HK-2 (cell line): ENCODE data around the gene TOGARAM2.

ENCODE experiments used
- DNase-seq: peaks from one replicate; pipeline ENCODE4 v3.0.0-alpha.2; 2018; ENCODE audit not compliant: unreplicated experiment

The TOGARAM2 gene

DNA sequence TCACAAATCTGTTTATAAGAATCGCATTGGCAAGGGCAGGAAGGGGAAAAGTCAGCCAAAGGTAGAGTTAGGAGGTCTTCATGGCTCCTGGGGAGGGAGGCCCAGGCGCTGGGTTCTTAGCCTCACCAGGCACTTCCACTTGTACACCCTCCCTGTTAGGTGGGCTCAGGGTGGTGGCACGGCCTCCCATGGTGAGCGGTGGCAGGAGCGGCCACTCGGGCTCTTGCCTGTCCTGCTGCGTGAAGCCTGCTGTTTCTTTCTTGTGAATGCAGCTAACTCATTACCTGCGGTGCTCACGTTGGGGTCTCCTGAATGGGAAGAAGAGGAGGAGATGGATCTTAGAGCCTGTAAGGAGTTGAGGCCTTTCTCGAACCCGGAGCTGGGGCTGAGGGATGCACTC, 40.8 kb downstream of the TOGARAM2 start:
- no peak for DNase-seq

DNA sequence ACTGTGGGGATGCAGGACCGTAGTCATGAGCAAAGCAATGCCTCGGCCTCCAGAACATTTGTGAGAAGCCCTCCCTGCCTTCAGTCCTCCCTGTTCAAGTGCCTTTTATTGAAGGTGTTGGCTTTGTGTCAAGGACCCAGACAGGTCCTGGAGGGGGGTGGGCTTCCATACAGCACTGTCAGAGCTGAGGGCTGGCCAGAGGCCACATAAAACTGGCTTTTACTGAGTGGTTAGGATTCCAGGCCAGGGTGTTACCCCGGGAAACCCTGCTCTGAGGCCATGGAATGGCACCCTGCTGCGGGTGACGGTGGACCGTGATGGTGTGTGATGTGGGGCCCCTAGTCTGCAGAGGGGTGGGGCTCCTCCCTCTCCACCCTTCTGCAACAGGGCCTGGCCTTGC, 41.6 kb downstream of the TOGARAM2 start:
- no peak for DNase-seq

DNA sequence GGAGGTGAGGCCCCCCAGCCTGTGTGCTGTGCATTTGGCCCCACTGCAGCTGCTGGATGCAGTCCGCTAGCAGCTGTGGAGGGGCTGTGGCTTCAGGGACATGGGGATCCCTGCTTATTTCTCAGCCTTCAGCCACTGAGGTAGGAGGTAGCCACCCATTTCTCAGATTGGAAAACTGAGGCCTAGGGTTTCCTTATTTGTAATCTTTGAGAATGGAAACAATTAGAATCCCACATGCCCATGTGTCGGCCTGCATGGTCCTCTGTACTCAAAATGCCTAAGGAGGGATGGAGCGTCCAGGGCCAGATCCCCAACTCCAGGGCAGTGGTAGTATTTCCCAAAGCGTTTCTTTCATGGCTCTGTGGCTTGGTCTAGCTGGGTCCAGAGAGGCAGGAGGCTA, 42.1 kb downstream of the TOGARAM2 start:
- DNase-seq = no peak

- no peak for DNase-seq
Observed at GRCh38 chr2:29024882-29025430, 43.9 kb downstream of the TOGARAM2 start.

DNA sequence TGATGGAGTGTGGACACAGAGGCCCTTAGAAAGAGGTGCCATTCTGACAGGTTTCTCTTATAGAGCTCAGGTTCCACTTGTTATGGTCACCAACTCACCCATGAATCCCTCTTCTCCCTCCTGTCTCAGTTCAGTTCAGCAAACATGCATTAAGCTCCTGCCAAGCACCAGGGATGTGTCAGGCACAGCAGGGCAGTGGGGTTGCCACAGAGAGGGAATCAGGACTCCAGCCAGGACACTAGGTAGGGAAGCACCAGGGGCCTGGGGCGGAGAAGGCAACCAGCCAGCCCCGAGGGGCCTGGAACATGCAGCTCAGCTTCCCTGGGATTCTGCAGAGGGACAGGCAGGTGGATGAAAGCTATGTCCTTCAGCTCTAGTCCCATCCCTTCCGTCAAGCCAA, 44.6 kb downstream of the TOGARAM2 start:
- DNase-seq = no peak

- no peak for DNase-seq
Observed at GRCh38 chr2:29031046-29031445, 49.9 kb downstream of the TOGARAM2 start.

DNA sequence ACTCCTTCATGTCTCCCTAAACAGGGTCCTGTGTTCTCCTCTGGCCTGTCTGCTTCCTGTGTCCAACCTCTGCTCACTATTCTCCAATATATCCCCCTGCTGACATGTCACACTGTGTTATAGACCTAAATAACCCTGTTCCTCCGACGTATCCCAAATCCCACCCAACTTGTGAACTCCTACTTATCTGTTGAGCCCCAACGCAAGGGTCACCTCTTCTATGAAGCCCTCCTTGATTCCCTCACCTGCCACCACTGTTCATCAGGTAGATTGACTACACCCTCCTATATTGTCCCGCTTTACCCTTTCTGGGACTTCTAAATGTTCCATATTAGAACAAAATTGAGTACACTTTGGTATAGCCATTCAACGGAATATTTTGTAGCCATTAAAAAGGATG, 51.1 kb downstream of the TOGARAM2 start:
- no peak for DNase-seq

DNA sequence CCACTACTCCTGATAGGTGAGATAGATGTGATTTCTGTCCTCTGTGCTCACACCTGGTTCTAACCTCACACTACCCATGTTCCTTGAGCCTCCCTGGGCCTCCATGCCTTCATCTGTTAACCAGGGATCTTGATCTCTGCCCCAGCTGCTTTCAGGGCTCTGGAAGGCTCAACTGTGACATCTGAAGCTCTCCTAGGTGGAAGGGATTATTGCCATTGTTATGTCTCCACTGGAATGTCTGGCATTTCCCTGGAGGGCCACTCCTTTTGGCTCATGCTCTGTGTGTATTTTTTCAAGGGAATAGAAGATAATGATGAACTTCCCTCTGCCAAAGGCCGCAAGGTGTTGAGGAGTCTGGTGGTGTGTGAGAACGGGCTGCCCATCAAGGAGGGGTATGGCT, 52.1 kb downstream of the TOGARAM2 start:
- no peak for DNase-seq

GRCh38 chr2:29033656-29034055, 52.6 kb downstream of the TOGARAM2 start:
- DNase-seq = no peak

DNA sequence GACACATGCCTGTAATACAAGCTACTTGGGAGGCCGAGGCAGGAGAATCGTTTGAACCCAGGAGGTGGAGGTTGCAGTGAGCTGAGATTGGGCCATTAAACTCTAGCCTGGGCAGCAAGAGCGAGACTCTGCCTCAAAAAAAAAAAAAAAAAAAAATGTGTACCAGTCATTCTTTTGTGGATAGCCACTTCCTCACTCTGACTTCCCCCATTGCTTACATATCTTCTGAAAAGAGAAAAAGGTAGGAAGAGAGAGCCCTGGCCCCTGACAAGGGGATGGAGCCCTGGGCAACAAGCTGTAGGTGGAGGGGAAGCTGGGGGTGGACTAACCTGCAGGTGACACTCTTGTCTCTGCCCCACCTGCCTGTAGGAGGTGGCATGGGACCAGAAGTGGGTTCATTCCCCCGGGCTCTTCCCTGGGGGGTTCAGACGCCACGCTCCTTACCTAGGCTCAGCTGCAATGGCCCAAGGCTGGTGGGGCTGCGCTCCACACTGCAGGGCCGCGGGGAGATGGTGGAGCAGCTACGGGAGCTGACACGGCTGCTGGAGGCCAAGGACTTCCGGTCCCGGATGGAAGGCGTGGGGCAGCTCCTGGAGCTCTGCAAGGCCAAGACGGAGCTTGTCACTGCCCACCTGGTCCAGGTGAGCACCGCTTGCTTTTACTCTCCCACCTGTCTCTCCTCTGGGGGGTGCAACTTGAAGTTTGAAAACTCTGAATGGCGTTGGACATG, 54.1 kb downstream of the TOGARAM2 start:
- DNase-seq = no peak

- DNase-seq = no peak
Observed at GRCh38 chr2:29039718-29040480, 58.8 kb downstream of the TOGARAM2 start.

DNA sequence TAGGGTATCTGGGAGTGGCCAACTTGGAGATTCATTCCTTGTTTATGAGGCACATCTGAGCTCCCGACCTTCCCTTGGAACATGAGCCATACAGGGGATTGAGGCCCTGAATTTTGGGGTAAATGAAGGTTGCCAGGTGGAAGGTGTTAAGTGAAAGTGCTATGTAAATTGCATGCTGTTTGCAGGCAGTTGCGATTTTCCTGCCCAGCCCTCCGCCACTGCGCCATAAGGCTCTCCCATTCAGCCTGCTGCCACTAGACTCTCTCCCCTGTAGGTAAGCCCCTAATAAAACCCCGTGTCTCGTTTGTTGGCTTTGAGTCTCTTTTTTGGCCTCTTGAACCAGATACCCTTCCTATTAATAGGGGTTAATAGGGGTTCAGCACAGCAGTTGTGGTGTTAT, 59.5 kb downstream of the TOGARAM2 start:
- DNase-seq = no peak

- no peak for DNase-seq
Observed at GRCh38 chr2:29041161-29041660, 60.1 kb downstream of the TOGARAM2 start.

DNA sequence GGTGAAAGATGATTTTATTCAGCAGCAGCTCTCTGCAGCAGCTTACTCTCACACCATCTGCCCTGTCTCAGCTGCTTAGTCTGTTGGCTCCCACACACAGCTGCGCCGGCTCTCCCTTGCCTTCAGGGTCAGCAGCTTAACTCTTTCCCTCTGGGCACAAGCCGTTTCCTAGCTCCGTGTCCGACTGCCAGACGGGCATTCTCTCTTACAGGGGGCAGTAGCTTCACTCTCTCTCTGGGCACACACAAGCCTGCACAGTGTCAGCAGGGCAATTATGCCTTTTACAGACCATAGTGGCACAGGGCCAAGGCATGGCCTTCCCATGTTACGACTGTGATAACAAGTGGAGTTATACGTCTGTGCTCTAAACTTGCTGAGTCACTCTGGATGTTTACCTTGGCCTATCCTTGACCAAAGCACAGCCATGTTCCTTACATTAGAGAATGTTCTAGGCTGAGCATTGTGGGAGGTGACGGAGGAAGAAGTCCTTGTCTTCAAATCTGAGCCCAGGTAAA, 61.5 kb downstream of the TOGARAM2 start:
- DNase-seq = no peak

DNA sequence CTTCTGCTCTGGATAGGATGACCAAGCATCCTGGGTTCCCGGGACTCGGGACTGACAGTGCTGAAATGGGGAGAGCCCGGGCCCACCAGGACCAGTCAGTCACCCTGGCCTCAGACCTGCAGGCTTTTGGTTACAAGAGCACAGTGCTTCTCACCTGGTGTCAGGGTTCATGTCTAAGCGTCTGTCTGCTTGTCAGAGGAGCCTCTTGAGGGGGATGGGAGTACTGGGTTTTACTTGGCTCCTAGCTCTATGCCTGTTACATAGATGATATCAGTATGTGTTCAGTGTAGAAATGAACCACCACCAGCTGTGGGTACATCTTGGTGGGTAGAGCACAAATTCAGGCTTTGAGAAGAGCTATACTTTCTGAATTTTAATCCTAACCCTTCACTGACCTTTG, 63.4 kb downstream of the TOGARAM2 start:
- no peak for DNase-seq

- DNase-seq = no peak
Observed at GRCh38 chr2:29046321-29046720, 65.2 kb downstream of the TOGARAM2 start.

DNA sequence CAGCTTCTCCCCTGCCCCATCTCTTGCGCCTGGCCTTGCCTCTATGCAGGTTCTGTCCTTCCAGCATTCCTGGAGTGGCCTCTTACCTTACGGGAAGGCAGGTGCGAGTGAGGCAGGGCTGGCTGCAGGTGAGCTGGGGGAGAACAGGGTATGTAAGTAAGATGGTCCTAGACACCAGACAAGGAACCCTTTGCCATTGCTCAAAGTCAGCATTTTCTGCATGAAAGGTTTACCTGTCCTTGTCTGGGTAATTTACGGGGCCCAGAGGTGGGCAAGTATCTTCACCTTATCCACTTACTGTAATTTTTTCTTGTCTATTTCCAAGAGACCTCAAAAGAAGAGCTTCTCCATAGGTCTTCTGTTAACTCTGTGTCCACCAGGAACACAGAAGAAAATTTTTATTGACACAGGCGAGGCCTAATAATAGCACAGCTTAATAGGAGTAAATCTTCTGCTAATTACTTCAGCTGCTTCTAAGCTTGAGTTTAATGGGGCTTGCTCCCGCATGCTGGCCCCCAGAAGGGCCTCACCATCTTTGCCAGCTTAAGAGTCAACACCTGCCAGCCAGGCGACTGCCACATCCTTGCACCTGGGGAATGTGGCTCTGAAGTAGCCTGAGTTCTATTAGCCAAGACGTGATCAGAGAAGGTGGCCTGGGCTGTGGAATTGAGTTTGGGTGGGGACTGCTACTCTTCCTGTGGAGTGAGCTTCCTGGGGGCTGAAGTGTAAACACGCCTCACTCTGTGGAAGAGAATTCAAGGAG, 66.2 kb downstream of the TOGARAM2 start:
- DNase-seq = no peak

GRCh38 chr2:29050591-29050990, 69.5 kb downstream of the TOGARAM2 start:
- DNase-seq = no peak

- DNase-seq = no peak
Observed at GRCh38 chr2:29051730-29052129, 70.6 kb downstream of the TOGARAM2 start.

DNA sequence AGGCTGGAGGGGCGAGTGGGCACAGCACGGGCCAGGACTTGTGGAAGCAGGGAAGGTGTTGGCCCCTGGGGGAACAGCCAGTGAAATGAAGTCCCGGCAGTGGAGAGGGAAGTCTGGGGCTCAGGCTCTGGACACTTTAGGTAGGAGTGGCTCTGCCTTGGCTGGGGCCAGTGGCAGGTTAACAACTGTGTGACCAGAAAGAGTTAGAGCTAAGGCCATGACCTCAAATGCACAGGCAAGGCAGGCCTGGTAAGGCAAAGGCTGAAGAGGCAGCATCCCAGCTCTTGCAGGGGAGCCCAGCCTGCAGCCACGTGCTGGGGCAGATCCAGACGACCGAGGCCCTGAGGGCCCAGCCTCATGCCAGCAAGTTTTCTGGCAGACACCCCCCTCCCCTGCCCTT, 71.7 kb downstream of the TOGARAM2 start:
- no peak for DNase-seq

DNA sequence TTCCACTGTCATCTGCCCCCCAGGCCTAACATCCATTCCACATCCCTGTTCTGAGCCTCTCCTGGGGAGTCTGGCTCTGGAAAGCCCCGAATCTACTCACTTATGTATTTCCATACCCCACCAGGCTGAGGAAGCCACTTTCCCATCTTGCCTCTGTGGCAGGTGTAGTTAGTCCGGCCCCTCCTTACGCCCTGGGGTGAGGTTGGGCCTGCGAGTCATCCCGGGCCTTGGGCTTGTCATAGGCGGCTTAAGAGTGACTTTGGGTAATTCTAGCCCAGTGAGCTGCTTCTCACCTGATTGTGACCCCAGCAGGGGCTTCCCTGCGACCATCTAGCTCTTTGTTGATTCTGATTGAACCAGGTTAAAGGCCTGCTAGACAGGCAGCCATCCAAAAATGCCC, 72.1 kb downstream of the TOGARAM2 start:
- DNase-seq = no peak
